GM21528 (cell line): ENCODE results near the gene LTBP3.
A peak's percentile ranks its signal among the peaks of the same experiment; 100 is the strongest.
"Not testable (repeated sequence)": the region's sequence is repeated elsewhere in the genome, so short reads cannot be mapped to it uniquely, and the experiment has no call there.

Source experiments
- ATAC-seq: cut with Tn5 transposase; IDR thresholded peaks from one replicate; pipeline ENCODE4 v1.9.1; 2021; ENCODE audit warnings: mild to moderate bottlenecking, moderate library complexity; ENCODE audit not compliant: unreplicated experiment, low FRiP score

The LTBP3 gene

GRCh38 chr11:65572356-65573051, 14.3 kb upstream of the LTBP3 start, which contains the start of gene FAM89B:
FAM89B (plus strand) TSS chr11:65572538; CDS start chr11:65572670, 132 bp downstream.
- ATAC-seq = no peak

GRCh38 chr11:65571940-65572339, 13.8 kb upstream of the LTBP3 start:
- no peak for ATAC-seq

GRCh38 chr11:65571420-65571819, 13.3 kb upstream of the LTBP3 start:
- no peak for ATAC-seq

GRCh38 chr11:65569973-65570918, 12.1 kb upstream of the LTBP3 start, which contains the start of gene ZNRD2:
ZNRD2 (plus strand) TSS chr11:65570477; CDS start chr11:65570492, 15 bp downstream.
- peak; percentile 56 for ATAC-seq

- peak; percentile 8 for ATAC-seq
Measured at GRCh38 chr11:65569164-65569972, 11.2 kb upstream of the LTBP3 start.

- no peak for ATAC-seq
Measured at GRCh38 chr11:65565624-65566453, 7.7 kb upstream of the LTBP3 start.

GRCh38 chr11:65564879-65565559, 6.9 kb upstream of the LTBP3 start:
- not testable (repeated sequence) for ATAC-seq

- ATAC-seq = no peak
Measured at GRCh38 chr11:65563601-65564000, 5.4 kb upstream of the LTBP3 start.

GRCh38 chr11:65562788-65563187, 4.6 kb upstream of the LTBP3 start:
- no peak for ATAC-seq

- no peak for ATAC-seq
Measured at GRCh38 chr11:65562020-65562419, 3.9 kb upstream of the LTBP3 start.

- no peak for ATAC-seq
Measured at GRCh38 chr11:65560555-65561418, 2.6 kb upstream of the LTBP3 start.

GRCh38 chr11:65559951-65560537, 1.9 kb upstream of the LTBP3 start:
- ATAC-seq = no peak

- no peak for ATAC-seq
Measured at GRCh38 chr11:65559535-65559934, 1.4 kb upstream of the LTBP3 start.

GRCh38 chr11:65558930-65559509, 861 bp upstream of the LTBP3 start:
- no peak for ATAC-seq

- ATAC-seq = no peak
Measured at GRCh38 chr11:65557280-65558001, 718 bp downstream of the LTBP3 start.

- ATAC-seq = no peak
Measured at GRCh38 chr11:65556470-65557279, 1.5 kb downstream of the LTBP3 start.
